Hypothalamus (tissue), 51 donors: ENCODE measurements around the gene SLAMF1.
"Not testable (repeated sequence)": the region's sequence is repeated elsewhere in the genome, so short reads cannot be mapped to it uniquely, and the experiment has no call there.

ENCODE experiments used
- DNase-seq, 51 donors: peaks; one replicate each; lab custom pipeline; 2025; lab: John Stamatoyannopoulos, UW

SLAMF1 gene

DNA sequence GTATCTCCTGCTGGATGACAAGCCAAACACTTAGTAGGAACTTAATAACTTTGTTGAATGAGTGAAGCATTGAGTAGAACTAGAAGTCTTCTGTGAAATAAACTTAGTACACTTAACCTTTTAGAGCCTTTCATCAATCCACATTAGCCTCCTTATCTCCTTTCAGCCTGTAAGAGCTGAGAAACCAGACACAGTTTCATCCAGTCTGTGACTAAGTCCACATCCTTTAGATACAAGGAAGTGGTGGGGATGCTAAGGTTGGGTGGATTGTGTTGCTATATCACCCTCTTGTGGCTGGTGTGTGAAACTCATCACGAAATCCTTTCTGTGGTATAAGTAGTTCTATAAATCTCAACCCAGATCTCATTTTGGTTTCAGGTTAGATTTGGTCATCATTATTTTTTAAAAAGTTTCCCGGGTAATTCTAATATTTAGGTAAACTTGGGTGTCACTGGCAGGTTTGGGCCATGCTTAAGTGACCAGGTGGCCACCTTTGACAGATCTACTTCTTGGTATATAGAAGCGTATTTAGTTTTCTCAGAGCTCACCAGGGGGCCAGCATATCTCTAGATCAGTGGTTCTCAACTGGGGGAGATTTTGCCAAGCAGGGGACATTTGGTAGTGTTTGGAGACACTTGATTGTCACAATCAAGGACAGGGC lies 39.7 kb downstream of the SLAMF1 start:
- DNase-seq, result peak in 16 of 51 donors; percentile 1 to 18 (median 6)

DNA sequence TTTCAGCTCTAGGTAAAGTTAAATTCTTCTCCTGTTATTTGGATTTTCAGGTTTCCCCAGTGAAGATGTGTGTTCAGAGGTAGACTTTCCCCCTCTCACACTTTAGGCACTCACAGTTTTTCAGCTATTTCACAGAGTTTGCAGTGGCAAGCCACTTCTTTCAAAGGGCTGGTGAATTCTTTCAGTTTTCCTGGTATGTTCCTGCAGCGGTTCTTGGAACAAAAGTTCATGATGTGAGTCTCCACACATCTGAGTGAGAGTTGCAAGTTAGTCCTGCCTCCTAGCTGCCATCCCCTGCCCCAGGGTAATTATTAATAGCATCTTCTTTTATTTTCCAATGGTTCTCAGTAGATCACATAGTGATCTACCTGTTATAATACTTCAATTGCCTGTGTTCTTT lies 40.2 kb downstream of the SLAMF1 start:
- DNase-seq, result no peak

DNA sequence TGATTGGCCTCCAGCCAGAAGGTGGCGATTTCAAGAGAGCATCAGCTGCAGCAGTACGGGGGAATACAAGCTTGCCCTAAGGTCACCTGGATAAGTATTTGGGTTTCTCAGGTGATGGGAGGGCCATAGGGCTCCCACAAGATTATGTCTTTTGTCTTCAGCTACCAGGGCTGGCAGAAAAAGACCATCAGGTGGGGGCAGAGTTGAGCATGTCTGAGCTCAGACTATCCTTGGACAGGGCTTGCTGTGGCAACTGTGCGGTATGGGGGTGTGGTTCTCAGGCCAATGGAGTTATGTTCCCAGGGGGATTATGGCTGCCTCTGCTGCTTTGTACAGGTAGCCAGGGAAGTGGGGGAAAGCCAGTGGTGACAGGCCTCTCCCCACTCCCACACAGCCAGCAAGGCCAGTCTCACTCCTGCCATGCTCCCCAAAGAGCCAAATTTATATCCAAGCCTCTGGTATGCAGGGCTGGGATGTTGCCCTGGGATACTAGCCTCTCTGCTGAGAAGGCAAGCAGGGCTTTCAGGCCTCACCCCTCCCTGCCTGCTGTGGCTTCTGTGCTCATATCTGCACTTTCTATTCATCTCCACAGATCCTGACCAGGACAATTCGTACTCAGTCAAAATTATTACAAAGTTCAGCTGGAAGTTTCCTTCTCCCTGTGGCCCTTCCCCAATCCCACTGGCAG lies 40.9 kb downstream of the SLAMF1 start:
- no peak for DNase-seq

- no peak for DNase-seq
Measured at GRCh38 chr1:160605205-160605604, 41.6 kb downstream of the SLAMF1 start.

GRCh38 chr1:160597705-160598104 lies 49.1 kb downstream of the SLAMF1 start:
- no peak for DNase-seq

DNA sequence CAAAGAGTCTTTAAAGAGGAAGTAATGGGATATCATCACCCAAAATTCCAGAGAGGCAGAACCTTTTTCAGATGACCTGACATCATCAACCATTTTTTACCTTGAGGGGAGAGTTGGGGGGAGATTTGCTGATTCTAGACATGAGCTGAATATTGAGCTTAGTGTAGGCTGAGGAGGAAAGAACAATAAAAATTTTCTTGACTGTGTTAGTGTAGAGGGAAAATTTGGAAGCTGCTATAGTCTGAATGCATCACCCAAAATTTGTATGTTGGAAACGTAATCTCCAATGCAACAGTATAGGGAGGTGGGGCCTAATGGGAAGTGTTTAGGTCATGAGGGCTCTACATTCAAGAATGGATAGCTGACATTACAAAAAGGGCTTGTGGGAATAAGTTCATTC lies 49.8 kb downstream of the SLAMF1 start:
- no peak for DNase-seq

DNA sequence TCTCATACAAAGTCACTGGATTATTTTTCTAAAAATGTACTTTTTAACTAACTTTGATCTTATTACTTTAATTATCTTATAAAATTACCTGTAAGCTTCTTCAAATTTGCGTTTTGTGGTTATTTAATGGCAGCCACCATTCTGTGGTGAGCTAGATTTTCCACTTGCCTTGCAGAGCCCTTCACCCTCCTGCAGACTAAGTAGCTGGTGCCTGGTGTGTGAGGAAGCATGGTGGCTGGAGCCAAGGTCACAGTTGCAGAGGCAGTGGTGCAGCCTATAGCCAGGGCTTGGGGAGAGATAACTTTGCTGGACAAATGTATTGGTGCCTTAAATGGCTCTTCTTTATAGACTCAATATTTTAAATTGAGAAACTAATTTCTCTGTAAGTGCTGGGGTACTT lies 56.4 kb downstream of the SLAMF1 start:
- DNase-seq, result no peak

- DNase-seq, result no peak
Measured at GRCh38 chr1:160588468-160588867, 58.4 kb downstream of the SLAMF1 start.

DNA sequence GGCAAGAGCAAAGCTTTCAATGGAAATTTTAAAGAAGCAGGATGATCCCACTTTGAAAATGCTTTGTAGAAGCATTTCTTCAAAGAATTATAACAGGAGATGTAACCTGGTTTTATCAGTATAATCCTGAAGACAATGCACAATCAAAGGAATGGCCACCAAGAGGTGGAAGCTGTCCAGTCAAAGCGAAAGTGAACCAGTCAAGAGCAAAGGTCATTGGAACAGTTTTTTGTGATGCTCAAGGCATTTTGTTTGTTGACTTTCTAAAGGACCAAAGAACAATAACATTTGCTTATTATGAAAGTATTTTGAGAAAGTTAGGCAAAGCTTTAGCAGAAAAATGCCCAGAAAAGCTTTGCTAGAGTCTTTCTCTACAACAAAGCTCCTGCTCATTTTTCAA lies 62.1 kb downstream of the SLAMF1 start:
- no peak for DNase-seq

DNA sequence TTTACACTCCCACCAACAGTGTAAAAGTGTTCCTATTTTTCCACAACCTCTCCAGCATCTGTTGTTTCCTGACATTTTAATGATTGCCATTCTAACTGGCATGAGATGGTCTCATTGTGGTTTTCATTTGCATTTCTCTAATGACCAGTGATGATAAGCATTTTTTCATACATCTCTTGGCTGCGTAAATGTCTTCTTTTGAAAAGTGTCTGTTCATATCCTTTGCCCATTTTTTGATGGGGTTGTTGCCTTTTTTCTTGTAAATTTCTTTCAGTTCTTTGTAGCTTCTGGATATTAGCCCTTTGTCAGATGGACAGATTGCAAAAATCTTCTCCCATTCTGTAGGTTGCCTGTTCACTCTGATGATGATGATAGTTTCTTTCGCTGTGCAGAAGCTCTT lies 63.9 kb downstream of the SLAMF1 start:
- DNase-seq, result not testable (repeated sequence)

- no peak for DNase-seq
Measured at GRCh38 chr1:160581961-160582360, 64.9 kb downstream of the SLAMF1 start.

DNA sequence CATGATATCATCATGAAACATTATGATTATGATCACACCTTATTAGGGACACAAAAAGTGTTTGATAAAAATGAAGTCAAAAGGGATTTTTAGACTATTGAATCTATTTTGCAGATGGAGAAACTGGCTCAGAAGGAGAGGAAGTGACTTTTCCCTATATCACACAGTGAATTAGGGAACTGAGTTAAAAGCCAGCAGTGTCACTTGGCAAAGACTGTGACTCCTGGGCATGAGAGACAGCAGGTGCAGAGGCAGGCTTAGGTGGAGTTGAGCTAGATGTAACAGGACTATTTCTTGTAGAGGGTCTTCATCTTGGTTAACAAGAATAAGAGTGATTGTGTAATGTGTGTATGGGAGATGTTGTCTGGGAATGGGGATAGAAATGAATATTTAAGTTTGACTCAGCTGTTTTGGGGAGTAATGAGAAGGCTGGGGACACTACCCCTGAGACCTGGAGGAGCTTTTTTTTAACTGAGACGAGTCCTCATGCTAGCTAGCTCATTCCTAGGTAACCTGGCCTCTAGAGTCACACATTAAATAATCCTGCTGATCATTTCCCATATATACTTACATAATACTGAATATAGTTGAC lies 66.5 kb downstream of the SLAMF1 start:
- DNase-seq, result no peak

GRCh38 chr1:160579216-160579701 lies 67.6 kb downstream of the SLAMF1 start, which contains the start of gene CD84:
TSS of gene CD84 (minus strand) at chr1:160579496. CDS start at chr1:160579437, 59 bp downstream.
- no peak for DNase-seq

GRCh38 chr1:160578525-160579191 lies 68.2 kb downstream of the SLAMF1 start:
- DNase-seq, result no peak

- no peak for DNase-seq
Measured at GRCh38 chr1:160578175-160578524, 68.7 kb downstream of the SLAMF1 start.

GRCh38 chr1:160577671-160578070 lies 69.2 kb downstream of the SLAMF1 start:
- DNase-seq, result no peak

DNA sequence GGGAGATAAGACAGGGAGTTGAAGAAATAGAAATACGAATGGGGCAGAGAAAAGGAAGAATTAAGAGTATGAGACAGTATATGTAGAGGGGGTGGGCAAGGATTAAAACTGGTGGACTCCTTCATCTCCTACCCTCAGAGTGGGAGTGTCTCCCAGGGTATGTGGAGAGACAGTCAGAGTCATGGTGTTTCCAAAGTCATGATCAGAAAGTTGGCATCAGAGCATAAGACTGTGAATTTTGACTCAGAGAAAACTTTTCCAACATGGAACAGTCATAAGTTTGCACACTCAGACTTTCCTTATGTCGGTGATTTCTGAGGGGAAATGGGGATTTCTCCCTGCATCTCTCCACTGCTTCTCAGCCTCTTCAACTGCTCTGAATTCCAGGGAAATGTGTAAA lies 70.0 kb downstream of the SLAMF1 start:
- no peak for DNase-seq

DNA sequence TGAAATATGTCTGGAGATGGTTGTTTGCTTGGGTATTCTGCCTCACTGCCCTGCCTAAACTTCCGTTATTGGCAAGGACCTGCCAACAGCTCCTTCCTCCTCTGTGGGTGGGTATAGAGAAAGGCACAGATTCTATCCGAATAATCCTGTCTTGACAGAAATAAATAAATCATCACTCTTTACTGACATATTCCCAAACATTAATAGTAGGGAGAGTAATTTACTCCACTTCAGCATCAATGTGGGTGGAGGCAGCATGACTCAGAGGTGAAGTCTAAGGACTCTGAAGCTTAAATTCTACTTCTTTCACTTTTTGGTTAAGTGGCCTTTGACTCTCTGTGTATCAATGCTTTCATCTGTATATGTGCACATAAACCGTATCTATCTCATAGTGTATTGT lies 70.5 kb downstream of the SLAMF1 start:
- DNase-seq, result no peak

DNA sequence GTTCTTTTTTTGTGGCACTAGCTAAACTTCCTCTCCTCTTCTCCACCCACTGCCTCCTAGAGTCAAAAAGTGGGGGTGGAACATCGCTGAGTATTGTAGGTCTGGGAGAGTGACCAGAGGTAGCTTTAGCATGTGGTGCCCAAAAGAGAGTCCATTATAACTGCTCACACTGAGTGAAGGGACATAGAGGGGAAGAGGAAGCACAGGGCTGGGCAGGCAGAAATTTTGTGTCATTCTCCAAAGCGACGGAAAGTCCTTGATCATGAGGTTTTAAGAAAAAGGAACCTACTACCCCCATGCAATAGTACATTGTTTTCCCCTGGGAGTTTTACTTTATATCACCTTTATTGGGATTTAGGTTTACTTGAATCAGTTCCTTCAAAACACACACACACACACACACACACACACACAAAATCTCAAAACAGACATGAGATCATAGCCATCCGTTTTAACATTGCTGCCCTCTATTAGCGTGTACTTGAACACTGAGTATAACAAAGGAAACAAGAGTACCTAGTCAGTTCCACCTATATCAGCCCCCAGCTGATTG lies 71.7 kb downstream of the SLAMF1 start:
- peak in 4 of 51 donors; percentile 8 to 44 (median 17) for DNase-seq

DNA sequence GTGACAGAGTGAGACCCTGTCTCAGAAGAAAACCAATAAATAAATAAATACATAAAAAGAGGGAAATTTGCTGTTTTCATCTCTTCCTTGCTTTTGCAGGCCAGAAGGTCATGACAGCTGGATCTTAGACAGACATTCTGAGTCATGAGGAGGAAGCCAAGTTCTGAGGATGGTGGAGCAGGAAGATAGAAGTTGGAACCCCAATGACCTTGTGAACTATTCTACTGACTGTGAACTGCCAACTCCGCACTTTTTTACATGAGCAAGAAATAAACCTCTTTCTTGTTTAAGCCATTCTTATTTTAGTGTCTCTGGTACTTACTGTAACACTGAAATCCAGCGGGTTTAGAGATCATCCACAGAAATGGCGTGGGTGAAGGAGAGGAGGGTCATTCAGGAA lies 76.0 kb downstream of the SLAMF1 start:
- no peak for DNase-seq

DNA sequence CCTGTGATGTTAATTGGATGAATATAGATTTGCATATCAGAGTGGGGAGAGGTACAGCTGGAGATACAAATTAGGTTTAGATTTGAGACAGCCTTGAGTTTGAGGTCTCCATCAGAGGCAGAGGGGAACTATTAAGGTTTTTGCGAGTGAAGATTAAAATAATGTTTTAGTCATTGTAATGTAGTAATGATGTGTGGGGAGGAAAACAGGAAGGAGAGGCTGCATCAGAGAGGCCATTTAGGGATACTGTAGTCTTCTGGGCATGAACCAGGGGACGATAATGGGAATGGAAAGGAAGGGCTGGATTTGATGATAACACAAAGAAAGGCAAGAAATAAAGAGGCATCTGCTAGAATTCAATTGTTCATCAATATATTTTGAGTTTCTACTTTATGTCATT lies 77.0 kb downstream of the SLAMF1 start:
- no peak for DNase-seq
